ENCODE measurements around the gene CD247.

Gene CD247

GRCh38 chr1:167484726-167485502 lies 33.4 kb downstream of the CD247 start:
- no peak overlapping the region for H3K27ac ChIP-seq (ENCODE audit: extremely low read depth, low read depth, low read length)
- TF ChIP-seq ZNF785 (tag by site-specific recombination; IDR thresholded peaks at IDR 0.05) (no peak), ZNF280C (tag by site-specific recombination; IDR thresholded peaks at IDR 0.05) (no peak), ZNF132 (tag by site-specific recombination; IDR thresholded peaks at IDR 0.05; ENCODE audit: borderline replicate concordance) (no peak), HOXC10 (CRISPR knock-in tag; IDR thresholded peaks at IDR 0.05) (no peak), ZNF366 (tag by site-specific recombination; conservative IDR thresholded peaks at IDR 0.05) (no peak), ZSCAN23 (tag by site-specific recombination; IDR thresholded peaks at IDR 0.05) (no peak), ZBTB6 (tag by site-specific recombination; IDR thresholded peaks at IDR 0.05) (no peak), ZNF610 (tag by site-specific recombination; IDR thresholded peaks at IDR 0.05; ENCODE audit: borderline replicate concordance) (no peak), SP2 (tag by site-specific recombination; IDR thresholded peaks at IDR 0.05) (no peak), ZNF837 (tag by site-specific recombination; IDR thresholded peaks at IDR 0.05) (no peak), GLI2 (tag by site-specific recombination; IDR thresholded peaks at IDR 0.05; ENCODE audit: borderline replicate concordance, low read depth) (no peak), ZNF548 (tag by site-specific recombination; IDR thresholded peaks at IDR 0.05) (no peak), HOXA7 (CRISPR knock-in tag; IDR thresholded peaks at IDR 0.05; ENCODE audit: borderline replicate concordance) (no peak), FEZF1 (tag by site-specific recombination; IDR thresholded peaks at IDR 0.05) (no peak)
- no peaks in the 10 kb centered on the region for H3K36me3 ChIP-seq (ENCODE audit: control insufficient read depth in 2 of 2, insufficient read depth in 1 of 2, low read length in 2 of 2)
- H3K9me3 ChIP-seq (ENCODE audit: control insufficient read depth, insufficient read depth, low read depth, low read length), result no peaks in the 10 kb centered on the region
- POLR2A ChIA-PET, result interaction anchor here (0.6 kb wide), 1 partner anchor 11 kb away, joined by 5 read pairs; no protein-coding TSS in a partner anchor
- H3K4me1 ChIP-seq (ENCODE audit: control insufficient read depth, insufficient read depth, low read length), result no peaks in the 10 kb centered on the region
- CTCF ChIA-PET, result interaction anchor here (0.6 to 1.1 kb wide), 3 partner anchors 11 to 425 kb away, joined by 3 to 5 read pairs (median 3); no protein-coding TSS in a partner anchor
- H3K4me3 ChIP-seq (ENCODE audit: low read depth, low read length), result no peak overlapping the region

- no peak overlapping the region for H3K4me3 ChIP-seq (ENCODE audit: low read depth, low read length)
- H3K4me1 ChIP-seq (ENCODE audit: control insufficient read depth, insufficient read depth, low read length), result no peaks in the 10 kb centered on the region
- no peak overlapping the region for H3K27ac ChIP-seq (ENCODE audit: extremely low read depth, low read depth, low read length)
- no peaks in the 10 kb centered on the region for H3K36me3 ChIP-seq (ENCODE audit: control insufficient read depth in 2 of 2, insufficient read depth in 1 of 2, low read length in 2 of 2)
- ChIA-PET POLR2A (interaction anchor here (1.0 kb wide), 1 partner anchor 28 kb away, joined by 3 read pairs; no protein-coding TSS in a partner anchor), CTCF (interaction anchor here (1.0 kb wide), 1 partner anchor 57 kb away, joined by 3 read pairs; no protein-coding TSS in a partner anchor)
- H3K9me3 ChIP-seq (ENCODE audit: control insufficient read depth, insufficient read depth, low read depth, low read length), result no peaks in the 10 kb centered on the region
- TF ChIP-seq ZNF518A (tag by site-specific recombination; conservative IDR thresholded peaks at IDR 0.05; ENCODE audit: low read depth) (no peak), ZSCAN5A (tag by site-specific recombination; IDR thresholded peaks at IDR 0.05) (no peak), ZNF660 (tag by site-specific recombination; IDR thresholded peaks at IDR 0.05) (no peak), ZNF529 (tag by site-specific recombination; IDR thresholded peaks at IDR 0.05; ENCODE audit: insufficient replicate concordance) (no peak), ZNF248 (tag by site-specific recombination; IDR thresholded peaks at IDR 0.05) (no peak), GLI2 (tag by site-specific recombination; IDR thresholded peaks at IDR 0.05; ENCODE audit: borderline replicate concordance, low read depth) (no peak), ZNF426 (tag by site-specific recombination; IDR thresholded peaks at IDR 0.05) (no peak), ZNF155 (tag by site-specific recombination; IDR thresholded peaks at IDR 0.05) (no peak), ZNF514 (tag by site-specific recombination; IDR thresholded peaks at IDR 0.05) (no peak), ZNF239 (tag by site-specific recombination; IDR thresholded peaks at IDR 0.05) (no peak), ZNF416 (tag by site-specific recombination; IDR thresholded peaks at IDR 0.05) (no peak), WT1 (tag by site-specific recombination; IDR thresholded peaks at IDR 0.05) (no peak), ZNF223 (tag by site-specific recombination; IDR thresholded peaks at IDR 0.05) (no peak)
Observed at GRCh38 chr1:167483790-167484189, 34.5 kb downstream of the CD247 start.
